ENCODE results near the gene ANAPC2. TPM values are rescaled to one million over a fixed set of nuclear protein-coding genes. Genes with fewer than 3 reads are reported as not detected.

ANAPC2 gene
- polyA plus RNA-seq, 2 donors, result 27.7 to 47.3 TPM

DNA sequence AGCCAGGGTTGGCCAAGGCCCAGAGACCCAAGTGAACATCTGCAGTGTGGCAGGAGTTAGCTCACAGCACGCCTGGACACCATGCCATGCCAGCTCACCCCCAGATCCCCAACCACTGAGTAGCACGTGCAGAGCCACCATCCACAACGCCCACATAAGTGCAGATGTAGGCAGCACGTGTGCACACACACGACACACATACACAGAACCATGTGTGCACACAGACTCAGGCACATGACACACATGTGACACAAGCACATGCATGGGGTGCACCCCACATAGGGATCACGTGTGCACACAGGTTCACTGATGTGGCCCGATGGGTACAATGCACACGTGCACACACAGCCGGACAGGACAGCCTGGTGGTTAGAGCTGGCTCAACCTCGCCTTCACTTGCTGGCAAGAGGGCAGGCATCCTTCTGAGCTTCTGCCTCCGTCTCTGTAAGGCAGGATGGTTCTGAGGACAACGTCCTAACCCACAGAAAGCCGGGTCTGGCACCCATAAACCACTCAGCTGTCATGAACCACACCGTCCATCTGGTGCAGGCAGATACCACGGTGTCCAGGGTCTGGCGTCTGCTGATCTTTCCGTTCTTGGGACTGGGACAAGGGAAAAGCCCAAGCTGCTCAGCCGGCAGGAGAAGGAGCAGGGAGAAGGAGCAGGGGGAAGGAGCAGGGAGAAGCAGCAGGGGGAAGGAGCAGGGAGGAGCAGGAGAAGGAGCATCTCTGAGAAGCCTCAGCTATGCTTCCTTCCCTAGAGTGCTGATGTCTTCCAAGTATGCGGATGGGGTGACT lies 30.5 kb downstream of the ANAPC2 start:
- H3K27ac ChIP-seq (ENCODE audit: low read depth in 2 of 2, low read length in 1 of 2), result no peak overlapping the region
- H3K36me3 ChIP-seq (ENCODE audit: control insufficient read depth in 2 of 2, insufficient read depth in 2 of 2, low read length in 1 of 2), result no peaks in the 10 kb centered on the region
- no peak overlapping the region for H3K4me3 ChIP-seq (ENCODE audit: low read depth in 1 of 2, low read length in 2 of 2)
- peaks cover 0 to 7% of the 10 kb centered on the region in 2 donors for H3K9me3 ChIP-seq (ENCODE audit: control insufficient read depth in 2 of 2, insufficient read depth in 1 of 2, low read depth in 1 of 2, low read length in 1 of 2)
- peaks cover 2 to 7% of the 10 kb centered on the region in 2 donors for H3K4me1 ChIP-seq (ENCODE audit: control insufficient read depth in 2 of 2, insufficient read depth in 2 of 2, low read length in 1 of 2)
- WGBS, 2 donors, result 58 to 64% methylated on average over 19 of the region's 19 CpGs
- H3K27me3 ChIP-seq (ENCODE audit: control insufficient read depth in 1 of 2, insufficient read depth in 2 of 2, low read length in 2 of 2), result peaks cover 0 to 26% of the 10 kb centered on the region in 2 donors

DNA sequence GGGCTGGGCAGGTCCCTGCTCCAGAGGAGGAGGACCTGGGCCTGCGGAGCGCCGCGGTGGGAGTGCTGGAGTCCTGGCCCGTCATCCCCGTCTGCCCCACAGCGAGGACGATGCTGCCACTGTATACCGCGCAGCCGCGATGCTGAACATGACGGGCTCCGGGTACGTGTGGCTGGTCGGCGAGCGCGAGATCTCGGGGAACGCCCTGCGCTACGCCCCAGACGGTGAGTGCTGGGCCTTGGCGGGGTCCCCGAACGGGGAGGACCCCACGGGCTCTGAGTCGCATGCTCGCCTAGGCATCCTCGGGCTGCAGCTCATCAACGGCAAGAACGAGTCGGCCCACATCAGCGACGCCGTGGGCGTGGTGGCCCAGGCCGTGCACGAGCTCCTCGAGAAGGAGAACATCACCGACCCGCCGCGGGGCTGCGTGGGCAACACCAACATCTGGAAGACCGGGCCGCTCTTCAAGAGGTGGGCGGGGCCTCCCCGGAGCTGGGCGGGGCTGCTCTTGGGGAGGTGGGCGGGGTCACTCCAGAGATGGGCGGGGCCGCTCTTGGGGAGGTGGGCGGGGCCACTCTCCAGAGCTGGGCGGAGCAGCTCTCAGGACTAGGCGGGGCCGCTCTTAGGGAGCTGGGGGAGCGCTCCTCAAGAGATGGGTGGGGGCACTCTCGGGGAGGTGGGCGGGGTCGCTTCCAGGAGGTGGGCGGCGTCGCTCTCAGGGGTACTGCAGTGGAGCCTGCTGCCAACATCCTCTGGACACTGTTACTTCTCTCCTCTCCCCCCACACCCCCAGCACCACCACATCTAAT lies 31.6 kb downstream of the ANAPC2 start:
- 3 to 5% methylated on average over 64 to 65 of the region's 65 CpGs for WGBS, 2 donors
- Histone ChIP-seq H3K36me3 (ENCODE audit: control insufficient read depth in 2 of 2, insufficient read depth in 2 of 2, low read length in 1 of 2) (no peaks in the 10 kb centered on the region), H3K4me1 (ENCODE audit: control insufficient read depth in 2 of 2, insufficient read depth in 2 of 2, low read length in 1 of 2) (peaks cover 0 to 7% of the 10 kb centered on the region in 2 donors)

DNA sequence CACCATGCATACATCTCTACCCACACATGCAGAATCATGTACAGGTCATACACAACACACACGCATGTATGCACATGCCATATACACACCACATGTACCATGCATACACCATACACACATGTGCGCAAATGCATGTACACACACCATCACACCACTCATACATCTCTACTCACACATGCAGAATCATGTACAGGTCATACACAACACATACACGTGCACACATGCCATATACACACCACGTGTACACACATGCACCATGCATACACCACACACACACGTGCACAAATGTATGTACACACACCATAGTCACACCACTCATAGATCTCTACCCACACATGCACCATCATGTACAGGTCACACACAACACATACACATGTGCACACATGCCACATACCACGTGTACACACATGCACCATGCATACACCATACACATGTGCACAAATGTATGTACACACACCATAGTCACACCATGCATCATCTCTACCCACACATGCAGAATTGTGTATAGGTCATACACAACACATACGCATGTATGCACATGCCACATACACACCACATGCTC lies 35.4 kb downstream of the ANAPC2 start:
- no peak overlapping the region for H3K27ac ChIP-seq (ENCODE audit: low read depth in 2 of 2, low read length in 1 of 2)
- WGBS, 2 donors, result 91% methylated on average over 7 of the region's 7 CpGs
- peaks cover 0 to 11% of the 10 kb centered on the region in 2 donors for H3K27me3 ChIP-seq (ENCODE audit: control insufficient read depth in 1 of 2, insufficient read depth in 2 of 2, low read length in 2 of 2)

More for the DNA sequence above, 31.6 kb downstream of the ANAPC2 start:
- peaks cover 0 to 22% of the 10 kb centered on the region in 2 donors for H3K27me3 ChIP-seq (ENCODE audit: control insufficient read depth in 1 of 2, insufficient read depth in 2 of 2, low read length in 2 of 2)
- peaks cover 0 to 7% of the 10 kb centered on the region in 2 donors for H3K9me3 ChIP-seq (ENCODE audit: control insufficient read depth in 2 of 2, insufficient read depth in 1 of 2, low read depth in 1 of 2, low read length in 1 of 2)
- no peak overlapping the region for H3K4me3 ChIP-seq (ENCODE audit: low read depth in 1 of 2, low read length in 2 of 2)
- H3K27ac ChIP-seq (ENCODE audit: low read depth in 2 of 2, low read length in 1 of 2), result no peak overlapping the region

DNA sequence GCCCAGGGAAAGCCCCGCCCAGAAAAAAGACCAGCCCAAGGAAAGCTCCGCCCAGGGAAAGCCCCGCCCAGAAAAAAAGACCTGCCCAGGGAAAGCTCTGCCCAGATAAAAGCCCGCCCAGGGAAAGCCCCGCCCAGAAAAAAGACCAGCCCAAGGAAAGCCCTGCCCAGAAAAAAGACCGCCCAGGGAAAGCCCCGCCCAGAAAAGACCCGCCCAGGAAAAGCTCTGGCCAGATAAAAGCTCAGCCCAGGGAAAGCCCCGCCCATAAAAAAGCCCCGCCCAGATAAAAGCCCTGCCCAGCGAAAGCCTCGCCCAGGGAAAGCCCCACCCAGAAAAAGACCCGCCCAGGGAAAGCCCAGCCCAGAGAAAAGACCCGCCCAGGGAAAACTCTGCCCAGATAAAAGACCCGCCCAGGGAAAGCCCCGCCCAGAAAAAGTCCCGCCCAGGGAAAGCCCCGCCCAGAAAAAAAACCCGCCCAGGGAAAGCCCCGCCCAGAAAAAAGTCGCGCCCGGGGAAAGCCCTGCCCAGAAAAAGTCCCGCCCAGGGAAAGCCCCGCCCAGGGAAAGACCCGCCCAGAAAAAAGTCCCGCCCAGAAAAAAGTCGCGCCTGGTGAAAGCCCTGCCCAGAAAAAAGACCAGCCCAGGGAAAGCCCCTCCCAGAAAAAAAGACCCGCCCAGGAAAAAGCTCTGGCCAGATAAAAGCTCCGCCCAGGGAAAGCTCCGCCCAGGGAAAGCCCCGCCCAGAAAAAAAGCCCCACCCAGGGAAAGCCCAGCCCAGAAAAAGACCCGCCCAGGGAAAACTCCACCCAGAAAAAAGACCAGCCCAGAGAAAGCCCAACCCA lies 37.5 kb downstream of the ANAPC2 start:
- H3K27ac ChIP-seq (ENCODE audit: low read depth in 2 of 2, low read length in 1 of 2), result no peak overlapping the region
- H3K4me3 ChIP-seq (ENCODE audit: low read depth in 1 of 2, low read length in 2 of 2), result no peak overlapping the region
- peaks cover 0 to 5% of the 10 kb centered on the region in 2 donors for H3K4me1 ChIP-seq (ENCODE audit: control insufficient read depth in 2 of 2, insufficient read depth in 2 of 2, low read length in 1 of 2)
- no peaks in the 10 kb centered on the region for H3K36me3 ChIP-seq (ENCODE audit: control insufficient read depth in 2 of 2, insufficient read depth in 2 of 2, low read length in 1 of 2)
- 23 to 36% methylated on average over 34 of the region's 34 CpGs for WGBS, 2 donors
- H3K9me3 ChIP-seq (ENCODE audit: control insufficient read depth in 2 of 2, insufficient read depth in 1 of 2, low read depth in 1 of 2, low read length in 1 of 2), result peaks cover 0 to 6% of the 10 kb centered on the region in 2 donors
- peaks cover 0 to 4% of the 10 kb centered on the region in 2 donors for H3K27me3 ChIP-seq (ENCODE audit: control insufficient read depth in 1 of 2, insufficient read depth in 2 of 2, low read length in 2 of 2)

More for the DNA sequence above, 35.4 kb downstream of the ANAPC2 start:
- no peak overlapping the region for H3K4me3 ChIP-seq (ENCODE audit: low read depth in 1 of 2, low read length in 2 of 2)
- peaks cover 0 to 7% of the 10 kb centered on the region in 2 donors for H3K4me1 ChIP-seq (ENCODE audit: control insufficient read depth in 2 of 2, insufficient read depth in 2 of 2, low read length in 1 of 2)
- H3K9me3 ChIP-seq (ENCODE audit: control insufficient read depth in 2 of 2, insufficient read depth in 1 of 2, low read depth in 1 of 2, low read length in 1 of 2), result peaks cover 0 to 7% of the 10 kb centered on the region in 2 donors
- no peaks in the 10 kb centered on the region for H3K36me3 ChIP-seq (ENCODE audit: control insufficient read depth in 2 of 2, insufficient read depth in 2 of 2, low read length in 1 of 2)

DNA sequence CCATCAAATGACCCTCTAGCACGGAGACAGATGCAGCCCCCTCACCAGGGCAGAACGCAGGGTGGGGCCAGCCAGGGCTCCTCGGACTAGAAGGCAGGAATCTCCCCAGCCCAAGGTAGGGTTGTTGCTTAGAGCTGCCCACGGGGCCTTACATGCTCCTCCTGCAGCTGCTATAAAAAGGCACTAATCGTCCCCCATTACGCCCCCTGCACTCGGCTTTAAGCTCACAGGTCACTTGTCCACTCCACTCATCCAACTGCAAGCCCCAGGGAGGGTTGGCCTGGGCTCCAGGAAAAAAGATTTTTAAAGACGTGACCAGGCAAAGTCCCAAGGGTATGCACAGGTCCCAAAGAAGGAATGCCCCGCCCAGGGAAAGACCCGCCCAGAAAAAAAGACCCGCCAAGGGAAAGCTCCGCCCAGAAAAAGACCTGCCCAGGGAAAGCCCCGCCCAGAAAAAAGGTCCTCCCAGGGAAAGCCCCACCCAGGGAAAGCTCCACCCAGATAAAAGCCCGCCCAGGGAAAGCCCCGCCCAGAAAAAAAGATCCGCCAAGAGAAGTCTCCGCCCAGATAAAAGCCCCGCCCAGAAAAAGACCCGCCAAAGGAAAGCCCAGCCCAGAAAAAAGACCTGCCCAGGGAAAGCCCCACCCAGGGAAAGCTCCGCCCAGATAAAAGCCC lies 38.3 kb downstream of the ANAPC2 start:
- WGBS, 2 donors, result 51 to 57% methylated on average over 20 of the region's 20 CpGs
- H3K4me3 ChIP-seq (ENCODE audit: low read depth in 1 of 2, low read length in 2 of 2), result no peak overlapping the region
- H3K36me3 ChIP-seq (ENCODE audit: control insufficient read depth in 2 of 2, insufficient read depth in 2 of 2, low read length in 1 of 2), result no peaks in the 10 kb centered on the region
- H3K9me3 ChIP-seq (ENCODE audit: control insufficient read depth in 2 of 2, insufficient read depth in 1 of 2, low read depth in 1 of 2, low read length in 1 of 2), result peaks cover 0 to 6% of the 10 kb centered on the region in 2 donors
- no peak overlapping the region for H3K27ac ChIP-seq (ENCODE audit: low read depth in 2 of 2, low read length in 1 of 2)
- peaks cover 0 to 5% of the 10 kb centered on the region in 2 donors for H3K4me1 ChIP-seq (ENCODE audit: control insufficient read depth in 2 of 2, insufficient read depth in 2 of 2, low read length in 1 of 2)
- peaks cover 0 to 2% of the 10 kb centered on the region in 2 donors for H3K27me3 ChIP-seq (ENCODE audit: control insufficient read depth in 1 of 2, insufficient read depth in 2 of 2, low read length in 2 of 2)

DNA sequence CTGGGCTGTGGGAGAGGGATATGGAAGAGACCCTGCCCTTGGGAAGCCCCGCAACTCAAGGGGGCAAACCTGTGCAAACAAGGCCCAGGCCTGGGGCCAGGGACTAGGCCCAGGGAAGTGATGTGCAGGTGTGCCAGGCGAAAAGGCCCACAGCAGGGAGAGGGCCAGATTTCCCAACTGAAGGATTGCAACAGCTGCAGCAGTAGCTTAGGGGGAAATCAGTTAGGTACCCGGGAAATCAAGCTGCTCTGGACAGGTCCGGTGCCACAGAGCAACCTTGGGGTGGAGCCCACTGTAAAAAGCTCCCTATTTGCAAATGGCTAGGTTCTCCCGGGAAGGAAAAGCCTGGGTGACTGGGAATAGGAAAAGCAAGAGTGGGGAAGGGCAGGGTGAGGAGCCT lies 39.0 kb downstream of the ANAPC2 start:
- H3K9me3 ChIP-seq (ENCODE audit: control insufficient read depth in 2 of 2, insufficient read depth in 1 of 2, low read depth in 1 of 2, low read length in 1 of 2), result peaks cover 0 to 6% of the 10 kb centered on the region in 2 donors
- H3K27ac ChIP-seq (ENCODE audit: low read depth in 2 of 2, low read length in 1 of 2), result no peak overlapping the region
- H3K27me3 ChIP-seq (ENCODE audit: control insufficient read depth in 1 of 2, insufficient read depth in 2 of 2, low read length in 2 of 2), result peaks cover 0 to 2% of the 10 kb centered on the region in 2 donors
- H3K4me1 ChIP-seq (ENCODE audit: control insufficient read depth in 2 of 2, insufficient read depth in 2 of 2, low read length in 1 of 2), result peaks cover 0 to 5% of the 10 kb centered on the region in 2 donors
- 73 to 80% methylated on average over 5 of the region's 5 CpGs for WGBS, 2 donors
- no peaks in the 10 kb centered on the region for H3K36me3 ChIP-seq (ENCODE audit: control insufficient read depth in 2 of 2, insufficient read depth in 2 of 2, low read length in 1 of 2)
- H3K4me3 ChIP-seq (ENCODE audit: low read depth in 1 of 2, low read length in 2 of 2), result no peak overlapping the region

DNA sequence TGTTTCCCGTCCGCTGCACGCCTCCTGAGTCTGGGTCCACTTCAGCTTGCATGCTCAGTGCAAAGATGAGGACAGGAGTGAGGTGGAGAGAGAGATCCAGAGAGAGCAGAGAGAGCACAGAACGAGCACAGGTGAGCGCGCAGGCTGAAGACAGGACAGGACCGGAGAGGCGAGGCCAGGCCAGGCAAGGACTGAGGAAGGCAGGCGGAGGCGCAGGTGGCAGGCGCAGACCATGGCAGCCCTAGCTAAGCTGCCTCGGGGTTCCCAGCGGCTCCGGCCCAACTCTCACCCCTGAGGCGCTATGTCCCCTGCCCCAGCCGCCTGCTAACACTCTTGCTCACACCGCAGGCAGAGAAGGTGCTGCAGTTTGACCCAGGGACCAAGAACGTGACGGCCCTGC lies 39.7 kb downstream of the ANAPC2 start:
- Histone ChIP-seq H3K27me3 (ENCODE audit: control insufficient read depth in 1 of 2, insufficient read depth in 2 of 2, low read length in 2 of 2) (peaks cover 0 to 2% of the 10 kb centered on the region in 2 donors), H3K27ac (ENCODE audit: low read depth in 2 of 2, low read length in 1 of 2) (no peak overlapping the region), H3K36me3 (ENCODE audit: control insufficient read depth in 2 of 2, insufficient read depth in 2 of 2, low read length in 1 of 2) (no peaks in the 10 kb centered on the region), H3K9me3 (ENCODE audit: control insufficient read depth in 2 of 2, insufficient read depth in 1 of 2, low read depth in 1 of 2, low read length in 1 of 2) (peaks cover 0 to 6% of the 10 kb centered on the region in 2 donors), H3K4me1 (ENCODE audit: control insufficient read depth in 2 of 2, insufficient read depth in 2 of 2, low read length in 1 of 2) (peaks cover 0 to 5% of the 10 kb centered on the region in 2 donors), H3K4me3 (ENCODE audit: low read depth in 1 of 2, low read length in 2 of 2) (no peak overlapping the region)
- 83 to 89% methylated on average over 15 to 19 of the region's 19 CpGs for WGBS, 2 donors

DNA sequence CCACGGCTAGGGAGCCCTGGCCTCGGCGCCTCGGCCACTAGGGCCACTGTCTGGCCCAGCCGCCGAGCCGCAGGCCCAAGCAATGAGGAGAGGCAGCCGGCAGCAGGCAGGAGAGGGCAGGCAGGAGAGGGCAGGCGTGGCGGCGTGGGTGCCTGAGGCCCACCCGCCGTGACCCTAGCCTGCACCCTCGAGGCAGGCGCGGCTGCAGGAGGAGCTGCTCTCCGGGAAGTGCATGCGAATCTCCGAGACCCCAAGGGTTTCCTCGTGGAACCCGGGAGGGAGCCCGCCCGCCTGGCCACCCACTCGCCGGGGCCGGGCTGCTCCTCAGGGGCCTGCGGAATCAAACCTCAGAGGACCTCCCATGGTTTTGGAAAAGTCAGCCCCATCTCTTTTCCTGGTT lies 40.1 kb downstream of the ANAPC2 start:
- no peak overlapping the region for H3K27ac ChIP-seq (ENCODE audit: low read depth in 2 of 2, low read length in 1 of 2)
- no peaks in the 10 kb centered on the region for H3K36me3 ChIP-seq (ENCODE audit: control insufficient read depth in 2 of 2, insufficient read depth in 2 of 2, low read length in 1 of 2)
- H3K4me3 ChIP-seq (ENCODE audit: low read depth in 1 of 2, low read length in 2 of 2), result no peak overlapping the region
- peaks cover 0 to 2% of the 10 kb centered on the region in 2 donors for H3K27me3 ChIP-seq (ENCODE audit: control insufficient read depth in 1 of 2, insufficient read depth in 2 of 2, low read length in 2 of 2)
- 67 to 72% methylated on average over 25 to 27 of the region's 27 CpGs for WGBS, 2 donors
- peaks cover 0 to 5% of the 10 kb centered on the region in 2 donors for H3K4me1 ChIP-seq (ENCODE audit: control insufficient read depth in 2 of 2, insufficient read depth in 2 of 2, low read length in 1 of 2)
- H3K9me3 ChIP-seq (ENCODE audit: control insufficient read depth in 2 of 2, insufficient read depth in 1 of 2, low read depth in 1 of 2, low read length in 1 of 2), result peaks cover 0 to 3% of the 10 kb centered on the region in 2 donors
